A673 (cell line): ENCODE data around the gene DCHS1. TPM values are rescaled to one million over a fixed set of nuclear protein-coding genes. Genes with fewer than 3 reads are reported as not detected.

Experiments used
- BruUV-seq: library from RNA; stranded (reverse); fragments of 400-500 nt; replicated peaks from 2 replicates; lab custom pipeline; 2021; lab: Mats Ljungman, UMichigan
- CTCF ChIA-PET: fragments of 300-600 bp; sonication (Branson Sonifier 250); formaldehyde crosslinking; loops from one replicate; lab custom pipeline; 2022; ENCODE audit warnings: antibody characterized with exemption; lab: Charles Lee
- POLR2A ChIA-PET: fragments of 300-600 bp; sonication (Branson Sonifier 250); formaldehyde crosslinking; loops from one replicate; lab custom pipeline; 2022; ENCODE audit warnings: antibody characterized with exemption; ENCODE audit not compliant: low non-redundant PET; lab: Charles Lee
- DNase-seq: peaks from one replicate; pipeline ENCODE4 v3.0.0-alpha.2; 2015; ENCODE audit warnings: low spot score
- H3K27ac ChIP-seq: fragments of 200-600 bp; sonication (generic); 2 replicates; pipeline ENCODE4 v1.5.1; 2016; ENCODE audit warnings: mixed run types, low read depth, mild to moderate bottlenecking, mixed read lengths, antibody characterized with exemption, low read length; ENCODE audit not compliant: poor library complexity, severe bottlenecking
- H3K27me3 ChIP-seq: fragments of 200-600 bp; sonication (generic); replicated peaks from 2 replicates; pipeline ENCODE4 v1.6.1; 2017; ENCODE audit warnings: mixed run types, low read depth, mild to moderate bottlenecking, mixed read lengths, antibody characterized with exemption, low read length; ENCODE audit not compliant: insufficient read depth, poor library complexity
- H3K36me3 ChIP-seq: fragments of 200-600 bp; sonication (generic); 2 replicates; pipeline ENCODE4 v1.6.1; 2016; ENCODE audit warnings: mixed run types, mild to moderate bottlenecking, mixed read lengths, antibody characterized with exemption, low read length; ENCODE audit not compliant: insufficient read depth, poor library complexity, severe bottlenecking
- H3K4me1 ChIP-seq: fragments of 200-600 bp; sonication (generic); 2 replicates; pipeline ENCODE4 v1.6.1; 2017; ENCODE audit warnings: mixed run types, mild to moderate bottlenecking, mixed read lengths, antibody characterized with exemption, low read length; ENCODE audit not compliant: insufficient read depth, poor library complexity, severe bottlenecking
- H3K4me3 ChIP-seq: fragments of 200-600 bp; sonication (generic); 2 replicates; pipeline ENCODE4 v1.5.1; 2016; ENCODE audit warnings: low read depth, mixed run types, mild to moderate bottlenecking, mixed read lengths, low read length; ENCODE audit not compliant: poor library complexity, severe bottlenecking
- H3K9me3 ChIP-seq: fragments of 200-600 bp; sonication (generic); 2 replicates; pipeline ENCODE4 v1.6.1; 2016; ENCODE audit warnings: mixed run types, low read depth, mild to moderate bottlenecking, mixed read lengths, antibody characterized with exemption, low read length; ENCODE audit not compliant: poor library complexity, severe bottlenecking
- EZH2 ChIP-seq: fragments of 200-600 bp; sonication (generic); IDR thresholded peaks from 2 replicates; pipeline ENCODE4 v1.6.1; 2017; ENCODE audit warnings: borderline replicate concordance, low read depth, mild to moderate bottlenecking, mixed read lengths, antibody characterized with exemption, low read length; ENCODE audit not compliant: poor library complexity, severe bottlenecking
- intact Hi-C: fragments of 100-400 bp; cut with micrococcal nuclease; formaldehyde crosslinking; loops from one replicate; pipeline ENCODE4 v1.10.0; 2022; ENCODE audit not compliant: unreplicated experiment
- total RNA-seq: library from RNA; stranded (reverse); gene quantifications from 2 replicates; pipeline ENCODE4 v1.2.3, GENCODE V29; 2021
- TF ChIP-seq, protein P1 (sequence below): fragments of 300-800, 200-600 bp; sonication (generic); conservative IDR thresholded peaks from 2 replicates; pipeline ENCODE4 v1.5.1; 2017; ENCODE audit warnings: low read depth, mild to moderate bottlenecking, antibody characterized with exemption, low read length, moderate library complexity, mixed read lengths

Gene DCHS1
- total RNA-seq, 1 experiment from 2014 or later: 17.6 TPM

- no peaks in the 10 kb centered on the region for H3K27me3 ChIP-seq
- H3K4me1 ChIP-seq: no peaks in the 10 kb centered on the region
- intact Hi-C loops: no loop called here
- TF ChIP-seq, protein P1, sequence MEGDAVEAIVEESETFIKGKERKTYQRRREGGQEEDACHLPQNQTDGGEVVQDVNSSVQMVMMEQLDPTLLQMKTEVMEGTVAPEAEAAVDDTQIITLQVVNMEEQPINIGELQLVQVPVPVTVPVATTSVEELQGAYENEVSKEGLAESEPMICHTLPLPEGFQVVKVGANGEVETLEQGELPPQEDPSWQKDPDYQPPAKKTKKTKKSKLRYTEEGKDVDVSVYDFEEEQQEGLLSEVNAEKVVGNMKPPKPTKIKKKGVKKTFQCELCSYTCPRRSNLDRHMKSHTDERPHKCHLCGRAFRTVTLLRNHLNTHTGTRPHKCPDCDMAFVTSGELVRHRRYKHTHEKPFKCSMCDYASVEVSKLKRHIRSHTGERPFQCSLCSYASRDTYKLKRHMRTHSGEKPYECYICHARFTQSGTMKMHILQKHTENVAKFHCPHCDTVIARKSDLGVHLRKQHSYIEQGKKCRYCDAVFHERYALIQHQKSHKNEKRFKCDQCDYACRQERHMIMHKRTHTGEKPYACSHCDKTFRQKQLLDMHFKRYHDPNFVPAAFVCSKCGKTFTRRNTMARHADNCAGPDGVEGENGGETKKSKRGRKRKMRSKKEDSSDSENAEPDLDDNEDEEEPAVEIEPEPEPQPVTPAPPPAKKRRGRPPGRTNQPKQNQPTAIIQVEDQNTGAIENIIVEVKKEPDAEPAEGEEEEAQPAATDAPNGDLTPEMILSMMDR: no peak
- no peak for TF ChIP-seq EZH2
- H3K9me3 ChIP-seq: no peaks in the 10 kb centered on the region
- BruUV-seq: no TSS peak
- POLR2A ChIA-PET: no interaction called here
- no peaks in the 10 kb centered on the region for H3K36me3 ChIP-seq
- DNase-seq: no peak
- CTCF ChIA-PET: no interaction called here
- H3K4me3 ChIP-seq: no peak overlapping the region
- H3K27ac ChIP-seq: no peak overlapping the region
These were observed 20.3 kb downstream of the DCHS1 start for GRCh38 chr11:6635082-6635932.

- no peaks in the 10 kb centered on the region for H3K27me3 ChIP-seq
- intact Hi-C loops: no loop called here
- CTCF ChIA-PET: no interaction called here
- H3K27ac ChIP-seq: no peak overlapping the region
- no TSS peak for BruUV-seq
- H3K36me3 ChIP-seq: no peaks in the 10 kb centered on the region
- DNase-seq: no peak
- no peaks in the 10 kb centered on the region for H3K9me3 ChIP-seq
- no peak overlapping the region for H3K4me3 ChIP-seq
- POLR2A ChIA-PET: no interaction called here
- H3K4me1 ChIP-seq: no peaks in the 10 kb centered on the region
- TF ChIP-seq, protein P1: no peak
- no peak for TF ChIP-seq EZH2
These were observed 21.1 kb downstream of the DCHS1 start for GRCh38 chr11:6634534-6634933.

GRCh38 chr11:6633422-6634408 lies 21.9 kb downstream of the DCHS1 start:
- H3K27me3 ChIP-seq: no peaks in the 10 kb centered on the region
- H3K4me1 ChIP-seq: no peaks in the 10 kb centered on the region
- H3K27ac ChIP-seq: no peak overlapping the region
- TF ChIP-seq EZH2: no peak
- TF ChIP-seq, protein P1: no peak
- no peak for DNase-seq
- ChIA-PET POLR2A (no interaction called here), CTCF (no interaction called here)
- H3K36me3 ChIP-seq: no peaks in the 10 kb centered on the region
- BruUV-seq: no TSS peak
- no peaks in the 10 kb centered on the region for H3K9me3 ChIP-seq
- no peak overlapping the region for H3K4me3 ChIP-seq
- intact Hi-C loops: no loop called here
